ENCODE results near the gene RASGRF2. TPM values are rescaled to one million over a fixed set of nuclear protein-coding genes. Genes with fewer than 3 reads are reported as not detected.
"Not testable (repeated sequence)": the region's sequence is repeated elsewhere in the genome, so short reads cannot be mapped to it uniquely, and the experiment has no call there.

Gene RASGRF2
- total RNA-seq, 1 donor from 2014 or later, result 0.92 TPM

GRCh38 chr5:81253875-81254274, 293.7 kb downstream of the RASGRF2 start:
- Mint-ChIP-seq H3K4me3 (ENCODE audit: unreplicated experiment) (no peak overlapping the region), H3K27me3 (ENCODE audit: low read depth) (no peaks in the 10 kb centered on the region), H3K4me1 (ENCODE audit: low read depth) (peaks cover 7% of the 10 kb centered on the region), H3K9me3 (ENCODE audit: low read depth) (peaks cover 6% of the 10 kb centered on the region), H3K36me3 (ENCODE audit: low read depth) (peaks cover 8% of the 10 kb centered on the region), H3K27ac (ENCODE audit: unreplicated experiment) (no peak overlapping the region)
- DNase-seq (ENCODE audit: low spot score), result no peak
- TF ChIP-seq CTCF (IDR thresholded peaks at IDR 0.05), result no peak

GRCh38 chr5:81254886-81255559, 294.9 kb downstream of the RASGRF2 start:
- H3K27ac Mint-ChIP-seq (ENCODE audit: unreplicated experiment), result no peak overlapping the region

GRCh38 chr5:81256766-81257165, 296.6 kb downstream of the RASGRF2 start:
- Mint-ChIP-seq H3K4me3 (ENCODE audit: unreplicated experiment) (no peak overlapping the region), H3K27me3 (ENCODE audit: low read depth) (no peaks in the 10 kb centered on the region), H3K9me3 (ENCODE audit: low read depth) (peaks cover 21% of the 10 kb centered on the region), H3K36me3 (ENCODE audit: low read depth) (peaks cover 15% of the 10 kb centered on the region), H3K27ac (ENCODE audit: unreplicated experiment) (no peak overlapping the region), H3K4me1 (ENCODE audit: low read depth) (peaks cover 7% of the 10 kb centered on the region)
- TF ChIP-seq CTCF (IDR thresholded peaks at IDR 0.05), result no peak
- DNase-seq (ENCODE audit: low spot score), result no peak

More at GRCh38 chr5:81254886-81255559, 294.9 kb downstream of the RASGRF2 start:
- Mint-ChIP-seq H3K4me1 (ENCODE audit: low read depth) (peaks cover 7% of the 10 kb centered on the region), H3K4me3 (ENCODE audit: unreplicated experiment) (no peak overlapping the region), H3K36me3 (ENCODE audit: low read depth) (peaks cover 9% of the 10 kb centered on the region), H3K9me3 (ENCODE audit: low read depth) (peaks cover 9% of the 10 kb centered on the region), H3K27me3 (ENCODE audit: low read depth) (no peaks in the 10 kb centered on the region)
- no peak for DNase-seq (ENCODE audit: low spot score)
- no peak for TF ChIP-seq CTCF (IDR thresholded peaks at IDR 0.05)

- DNase-seq (ENCODE audit: low spot score); H3K4me3 Mint-ChIP-seq (ENCODE audit: unreplicated experiment); H3K27me3 Mint-ChIP-seq (ENCODE audit: low read depth); H3K4me1 Mint-ChIP-seq (ENCODE audit: low read depth); H3K27ac Mint-ChIP-seq (ENCODE audit: unreplicated experiment): not testable (repeated sequence)
- Mint-ChIP-seq H3K9me3 (ENCODE audit: low read depth) (peaks cover 30% of the 10 kb centered on the region), H3K36me3 (ENCODE audit: low read depth) (peaks cover 15% of the 10 kb centered on the region)
These were observed 302.6 kb downstream of the RASGRF2 start for GRCh38 chr5:81262796-81263195.

- no peak overlapping the region for H3K27ac Mint-ChIP-seq (ENCODE audit: unreplicated experiment)
- no peak for TF ChIP-seq CTCF (IDR thresholded peaks at IDR 0.05)
- no peak for DNase-seq (ENCODE audit: low spot score)
- H3K4me1 Mint-ChIP-seq (ENCODE audit: low read depth), result peaks cover 22% of the 10 kb centered on the region
- peaks cover 10% of the 10 kb centered on the region for H3K36me3 Mint-ChIP-seq (ENCODE audit: low read depth)
- H3K4me3 Mint-ChIP-seq (ENCODE audit: unreplicated experiment), result no peak overlapping the region
- no peaks in the 10 kb centered on the region for H3K27me3 Mint-ChIP-seq (ENCODE audit: low read depth)
- peaks cover 24% of the 10 kb centered on the region for H3K9me3 Mint-ChIP-seq (ENCODE audit: low read depth)
These were observed 304.9 kb downstream of the RASGRF2 start for GRCh38 chr5:81265101-81265500.
